ENCODE results near the gene APOA5. TPM values are rescaled to one million over a fixed set of nuclear protein-coding genes. Genes with fewer than 3 reads are reported as not detected.

APOA5 gene
- total and polyA plus RNA-seq, 2 of the 13 experiments (the other 11 are each of a cell fraction or from before 2014, with no cell fraction given), result 44.0 to 49.1 TPM

DNA sequence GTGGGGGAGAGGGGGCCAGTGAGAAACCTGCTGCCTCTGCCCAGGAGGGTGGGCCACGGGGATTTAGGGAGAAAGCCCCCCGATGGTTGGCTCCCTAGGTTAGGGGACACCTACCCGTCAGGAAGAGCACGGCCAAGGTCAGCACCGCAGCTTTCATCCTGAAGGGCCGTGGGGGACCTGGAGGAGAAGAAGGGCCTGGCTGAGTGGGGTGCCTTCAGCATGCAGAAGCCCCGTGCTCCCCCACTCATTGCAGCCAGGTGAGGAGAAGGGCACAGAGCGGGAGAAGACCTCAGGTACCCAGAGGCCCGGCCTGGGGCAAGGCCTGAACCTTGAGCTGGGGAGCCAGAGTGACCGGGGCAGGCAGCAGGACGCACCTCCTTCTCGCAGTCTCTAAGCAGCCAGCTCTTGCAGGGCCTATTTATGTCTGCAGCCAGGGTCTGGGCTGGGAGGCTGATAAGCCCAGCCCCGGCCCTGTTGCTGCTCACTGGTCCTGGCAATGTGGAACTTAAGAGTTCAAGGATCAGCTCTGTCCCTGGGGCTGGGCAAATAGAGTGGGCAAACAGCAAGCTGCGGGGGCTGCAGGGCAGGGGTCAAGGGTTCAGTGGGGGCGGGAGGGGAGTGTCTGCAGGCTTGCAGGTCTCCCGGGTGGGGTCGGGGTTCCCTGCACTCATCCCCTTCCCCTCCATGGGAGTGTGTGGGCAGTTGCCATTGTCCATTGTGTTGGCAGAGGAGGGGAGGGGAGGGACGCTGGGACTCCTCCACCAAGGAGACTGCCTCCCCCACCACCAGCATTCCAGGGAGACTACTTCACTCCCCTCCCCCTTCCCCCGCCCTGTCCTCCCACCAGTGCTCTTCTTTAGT, 45.8 kb upstream of the APOA5 start, which contains the start of gene APOA1 (continued):
- TF ChIP-seq AKAP8 (CRISPR knock-in tag; IDR thresholded peaks at IDR 0.05) (peak; percentile 71; the same call in 1 of the 2 replicates), ZNF3 (CRISPR knock-in tag; IDR thresholded peaks at IDR 0.05) (0 out of 2 replicates have a peak, but pooled peaks have one; percentile 26), ESRRA (CRISPR knock-in tag; IDR thresholded peaks at IDR 0.05; ENCODE audit: low read depth) (peak; percentile 82), SKI (IDR thresholded peaks at IDR 0.05; ENCODE audit: partially characterized antibody) (peak; percentile 95), ZNF101 (CRISPR knock-in tag; IDR thresholded peaks at IDR 0.05; ENCODE audit: borderline replicate concordance, low read depth) (peak; percentile 72; the same call in 1 of the 2 replicates), AKNA (CRISPR knock-in tag; IDR thresholded peaks at IDR 0.05; ENCODE audit: borderline replicate concordance) (0 out of 2 replicates have a peak, but pooled peaks have one; percentile 65), ZNF282 (IDR thresholded peaks at IDR 0.05; ENCODE audit: partially characterized antibody) (no peak), ZBTB1 (CRISPR knock-in tag; IDR thresholded peaks at IDR 0.05; ENCODE audit: borderline replicate concordance) (no peak), NPAS2 (CRISPR knock-in tag; IDR thresholded peaks at IDR 0.05; ENCODE audit: borderline replicate concordance) (no peak), KDM4B (CRISPR knock-in tag; IDR thresholded peaks at IDR 0.05) (peak; percentile 28; the same call in 1 of the 2 replicates), TFE3 (CRISPR knock-in tag; IDR thresholded peaks at IDR 0.05) (peak; percentile 56), RFX1 (IDR thresholded peaks at IDR 0.05) (no peak), ZSCAN25 (CRISPR knock-in tag; IDR thresholded peaks at IDR 0.05) (peak; percentile 97), PAWR (CRISPR knock-in tag; IDR thresholded peaks at IDR 0.05; ENCODE audit: borderline replicate concordance) (no peak), ATM (IDR thresholded peaks at IDR 0.05; ENCODE audit: borderline replicate concordance) (no peak), ETS1 (CRISPR knock-in tag; IDR thresholded peaks at IDR 0.05) (no peak), ZNF337 (CRISPR knock-in tag; IDR thresholded peaks at IDR 0.05; ENCODE audit: borderline replicate concordance, low read depth) (no peak), ZNF468 (CRISPR knock-in tag; IDR thresholded peaks at IDR 0.05) (no peak), RAD21 (CRISPR knock-in tag; IDR thresholded peaks at IDR 0.05) (peak; percentile 65; the same call in 1 of the 2 replicates), ZKSCAN5 (CRISPR knock-in tag; IDR thresholded peaks at IDR 0.05) (no peak)
- TF ChIP-seq, protein P1, sequence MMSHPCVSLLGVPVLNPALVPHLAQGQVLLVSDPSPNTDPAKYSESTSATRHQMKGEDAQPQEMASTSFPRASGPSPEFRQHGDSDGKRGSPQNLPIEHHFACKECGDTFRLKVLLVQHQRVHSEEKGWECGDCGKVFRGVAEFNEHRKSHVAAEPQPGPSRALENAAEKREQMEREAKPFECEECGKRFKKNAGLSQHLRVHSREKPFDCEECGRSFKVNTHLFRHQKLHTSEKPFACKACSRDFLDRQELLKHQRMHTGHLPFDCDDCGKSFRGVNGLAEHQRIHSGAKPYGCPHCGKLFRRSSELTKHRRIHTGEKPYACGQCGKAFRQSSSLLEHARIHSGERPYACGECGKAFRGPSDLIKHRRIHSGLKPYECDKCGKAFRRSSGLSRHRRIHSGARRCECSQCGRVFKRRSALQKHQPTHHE (CRISPR knock-in tag; IDR thresholded peaks at IDR 0.05; ENCODE audit: borderline replicate concordance), result peak; percentile 90

All from HepG2 (cell line).